HepG2 (cell line): ENCODE measurements around the gene ANKRD52. TPM values are rescaled to one million over a fixed set of nuclear protein-coding genes. Genes with fewer than 3 reads are reported as not detected.
A peak's percentile ranks its signal among the peaks of the same experiment; 100 is the strongest.

ENCODE experiments used
- CENPX ChIP-seq: sonication (generic); formaldehyde crosslinking; IDR thresholded peaks from 2 replicates; pipeline ENCODE4 v1.9.0; 2021; ENCODE audit warnings: mild to moderate bottlenecking, missing genetic modification reagents, moderate library complexity
- DNMT1 ChIP-seq: sonication (generic); formaldehyde crosslinking; IDR thresholded peaks from 2 replicates; pipeline ENCODE4 v1.5.1; 2020; ENCODE audit warnings: mild to moderate bottlenecking, missing genetic modification reagents
- FOXC1 ChIP-seq: sonication (generic); formaldehyde crosslinking; IDR thresholded peaks from 2 replicates; pipeline ENCODE4 v1.8.0; 2022; ENCODE audit warnings: mild to moderate bottlenecking, missing genetic modification reagents, borderline replicate concordance
- HDAC1 ChIP-seq: sonication (generic); formaldehyde crosslinking; IDR thresholded peaks from 2 replicates; pipeline ENCODE4 v1.5.1; 2020; ENCODE audit warnings: mild to moderate bottlenecking, missing genetic modification reagents
- KLF16 ChIP-seq, 2 experiments: sonication (generic) in 1 of 2; formaldehyde crosslinking in 1 of 2; IDR thresholded peaks; 2 replicates each; pipeline versions ENCODE4 v1.6.1 to v1.8.0; 2016 to 2023; ENCODE audit warnings: missing genetic modification reagents in 2 of 2, missing compliant biosample characterization in 1 of 2
- MAX ChIP-seq: IDR thresholded peaks from 2 replicates; pipeline ENCODE4 v1.6.1; 2012; ENCODE audit warnings: inconsistent platforms
- NKX3-1 ChIP-seq: sonication (generic); formaldehyde crosslinking; IDR thresholded peaks from 2 replicates; pipeline ENCODE4 v1.5.0; 2020; ENCODE audit warnings: missing genetic modification reagents
- RFX5 ChIP-seq: IDR thresholded peaks from 2 replicates; pipeline ENCODE4 v1.6.1; 2011; ENCODE audit warnings: low read depth, low read length, improper control_type of control experiment
- SP4 ChIP-seq: sonication (generic); formaldehyde crosslinking; IDR thresholded peaks from 2 replicates; pipeline ENCODE4 v1.8.1; 2023; ENCODE audit warnings: mild to moderate bottlenecking, missing genetic modification reagents
- ZBED4 ChIP-seq: sonication (generic); formaldehyde crosslinking; IDR thresholded peaks from 2 replicates; pipeline ENCODE4 v1.4.0; 2020; ENCODE audit warnings: missing genetic modification reagents, borderline replicate concordance
- ZBTB40 ChIP-seq, 2 experiments: fragments of 450-650 bp in 1 of 2; sonication (generic) in 1 of 2; formaldehyde crosslinking in 1 of 2; IDR thresholded peaks; 2 replicates each; pipeline versions ENCODE4 v1.6.1 to v1.8.0; 2016 to 2022; ENCODE audit warnings: antibody characterized with exemption in 1 of 2, mild to moderate bottlenecking in 1 of 2, missing genetic modification reagents in 1 of 2
- ZNF496 ChIP-seq: sonication (generic); formaldehyde crosslinking; IDR thresholded peaks from 2 replicates; pipeline ENCODE4 v1.8.1; 2023; ENCODE audit warnings: mild to moderate bottlenecking, moderate library complexity, missing genetic modification reagents; ENCODE audit not compliant: insufficient replicate concordance
- ZNF737 ChIP-seq: sonication (generic); formaldehyde crosslinking; IDR thresholded peaks from 2 replicates; pipeline ENCODE4 v1.5.0; 2020; ENCODE audit warnings: missing genetic modification reagents, mild to moderate bottlenecking, borderline replicate concordance
- ZNF784 ChIP-seq: sonication (generic); formaldehyde crosslinking; IDR thresholded peaks from 2 replicates; pipeline ENCODE4 v1.5.1; 2020; ENCODE audit warnings: missing genetic modification reagents, mild to moderate bottlenecking, borderline replicate concordance
- polyA plus RNA-seq, 8 experiments: library from polyadenylated mRNA; depleted of rRNA in 3 of 8; stranded (reverse) in 7 of 8; unstranded in 1 of 8; fragments of >200 nt; fragmentation: Illumina TruSeq in 4 of 8; extraction: Trizol in 4 of 8; gene quantifications; 2 replicates each; pipeline versions ENCODE4 v1.2.1 to v1.2.3, GENCODE V29; 2011 to 2016; ENCODE audit warnings: low read depth in 4 of 8, missing spikeins in 1 of 8, mixed read lengths in 1 of 8; ENCODE audit not compliant: insufficient read depth in 1 of 8
- total RNA-seq, 5 experiments: library from RNA; depleted of rRNA; stranded (reverse); fragments of >200 nt; fragmentation: Illumina TruSeq; extraction: Trizol; gene quantifications; 2 replicates each; pipeline ENCODE4 v1.2.3, GENCODE V29; 2016; ENCODE audit warnings: low read depth in 1 of 5

Gene ANKRD52
- total and polyA plus RNA-seq, 2 of the 13 experiments (the other 11 are each of a cell fraction or from before 2014, with no cell fraction given), result 7.8 to 9.2 TPM

GRCh38 chr12:56266693-56267442 lies 8.7 kb upstream of the ANKRD52 start, which contains the start of gene COQ10A (continued):
- TF ChIP-seq ZBTB40 (IDR thresholded peaks at IDR 0.05), result no peak
- TF ChIP-seq ZBTB40 (CRISPR knock-in tag; IDR thresholded peaks at IDR 0.05), result peak; percentile 26; the same call in 1 of the 2 replicates
- no peak for TF ChIP-seq DNMT1
- no peak for TF ChIP-seq NKX3-1 (CRISPR knock-in tag)
- TF ChIP-seq RFX5, result peak; percentile 92
- TF ChIP-seq ZNF784 (CRISPR knock-in tag), result peak; percentile 86; the same call in 1 of the 2 replicates
- peak; percentile 59; the same call in 1 of the 2 replicates for TF ChIP-seq SP4
- TF ChIP-seq ZNF496 (CRISPR knock-in tag), result no peak
- TF ChIP-seq FOXC1 (CRISPR knock-in tag), result 0 out of 2 replicates have a peak, but pooled peaks have one; percentile 90
- TF ChIP-seq CENPX (CRISPR knock-in tag), result no peak
- no peak for TF ChIP-seq ZNF737 (CRISPR knock-in tag)
- TF ChIP-seq KLF16 (CRISPR knock-in tag; IDR thresholded peaks at IDR 0.05), result peak in 1 of 2 experiments; percentile 80; a peak in 2 of 4 replicates
- peak; percentile 71 for TF ChIP-seq MAX
- peak; percentile 95; the same call in 1 of the 2 replicates for TF ChIP-seq HDAC1 (CRISPR knock-in tag)
- TF ChIP-seq ZBED4, result 0 out of 2 replicates have a peak, but pooled peaks have one; percentile 31
